SKM-1 treated with dmso at 0.1 percent for 144 hours (cell line): ENCODE results near the gene HGFAC.

ENCODE experiments used
- DNase-seq: peaks from one replicate; lab custom pipeline; 2025; ENCODE audit not compliant: unreplicated experiment; lab: John Stamatoyannopoulos, UW

HGFAC gene

GRCh38 chr4:3460926-3461325 lies 19.2 kb downstream of the HGFAC start:
- no peak for DNase-seq

- no peak for DNase-seq
Measured at GRCh38 chr4:3461515-3462291, 19.9 kb downstream of the HGFAC start.

DNA sequence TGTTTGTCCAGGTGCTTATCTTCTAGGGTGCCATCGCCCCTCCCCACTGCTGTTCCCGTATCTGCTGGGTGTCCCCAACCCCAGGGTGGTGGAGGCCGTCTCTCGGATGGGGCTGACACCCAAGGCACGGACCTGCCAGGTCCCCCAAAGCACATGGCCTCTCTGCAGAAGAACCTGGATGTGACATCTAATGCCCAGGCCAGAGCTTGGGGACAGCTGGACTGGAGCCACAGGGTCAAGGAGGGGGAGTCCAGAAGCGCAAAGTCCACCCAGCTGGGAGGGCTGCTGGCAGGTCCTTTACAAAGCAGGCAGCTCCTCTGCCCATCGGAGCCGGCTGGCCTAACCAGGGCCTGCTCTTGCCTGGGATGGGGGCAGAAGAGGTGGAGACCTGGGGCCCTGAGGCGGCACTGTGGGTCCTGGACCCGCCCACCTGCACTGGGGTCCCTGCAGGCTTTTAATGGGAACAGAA lies 20.6 kb downstream of the HGFAC start:
- no peak for DNase-seq

- no peak for DNase-seq
Measured at GRCh38 chr4:3462790-3463415, 21.1 kb downstream of the HGFAC start, which contains the start of gene DOK7. DOK7 (plus strand) TSS chr4:3463306; CDS start chr4:3463376, 70 bp downstream.

- no peak for DNase-seq
Measured at GRCh38 chr4:3463556-3464348, 22.0 kb downstream of the HGFAC start.

DNA sequence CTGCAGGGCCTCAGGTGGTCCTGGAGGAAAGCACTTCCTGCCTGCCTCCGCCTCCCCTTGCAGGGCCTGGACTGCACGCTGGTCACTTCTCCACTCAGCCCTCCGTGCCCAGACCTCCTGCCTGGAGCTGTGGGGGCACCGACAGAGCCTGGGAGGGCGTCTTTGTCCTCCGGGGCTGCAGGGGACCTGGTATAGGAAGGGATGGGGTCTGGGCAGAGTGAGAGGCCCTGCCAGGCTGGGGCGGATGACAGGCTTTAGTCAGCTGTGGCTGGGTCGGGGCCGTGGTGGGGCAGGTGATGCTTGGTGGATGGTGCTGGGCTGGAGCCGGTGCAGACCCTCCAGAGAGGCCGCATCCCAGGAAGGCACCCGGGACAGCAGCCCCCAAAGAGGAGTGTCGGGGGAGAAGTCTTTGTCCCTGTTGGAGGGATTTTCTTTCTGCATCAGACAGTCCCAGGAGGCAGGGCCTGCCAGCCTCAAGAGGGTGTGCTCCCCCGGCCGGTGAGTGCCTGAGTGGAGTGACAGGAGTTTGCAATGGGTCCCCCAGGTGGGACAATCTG lies 22.7 kb downstream of the HGFAC start:
- DNase-seq = no peak

DNA sequence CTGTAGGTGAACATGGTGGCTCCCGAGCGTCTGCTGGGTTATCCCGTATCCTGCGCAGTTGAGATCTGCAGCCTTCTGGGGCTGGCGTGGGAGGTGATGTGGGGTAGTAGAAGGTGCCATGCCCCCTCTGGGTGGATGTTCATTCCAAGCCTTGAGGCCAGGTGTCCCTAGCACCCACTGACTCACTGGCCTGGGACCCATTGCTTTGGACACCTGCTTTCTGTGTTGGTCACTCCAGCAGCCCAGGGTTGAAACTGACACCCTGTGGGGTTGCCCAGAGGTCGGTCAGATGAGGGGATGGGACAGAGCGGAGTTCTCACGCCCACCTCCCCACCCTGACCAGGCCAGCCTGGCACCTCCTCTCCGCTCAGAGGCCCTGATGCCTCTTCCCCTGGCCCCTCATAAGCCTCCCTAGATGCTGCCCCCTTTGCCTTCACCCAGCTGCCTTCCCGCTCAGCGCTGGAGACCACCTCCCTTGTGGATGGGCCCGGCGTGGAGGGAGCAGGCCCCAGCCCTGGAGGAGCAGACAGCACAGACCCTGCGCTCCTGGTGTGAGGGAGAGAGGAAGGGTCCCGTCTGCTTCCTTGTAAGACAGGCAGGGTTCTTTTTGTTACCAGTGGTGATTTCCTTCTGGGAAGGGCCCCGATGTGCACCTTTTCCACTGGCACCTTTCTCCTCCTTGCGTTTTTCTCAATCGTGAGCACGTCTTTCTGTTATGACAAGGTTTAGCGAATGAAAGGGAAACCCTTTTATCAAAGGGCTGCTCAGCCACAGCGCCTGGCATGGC lies 23.3 kb downstream of the HGFAC start:
- no peak for DNase-seq

DNA sequence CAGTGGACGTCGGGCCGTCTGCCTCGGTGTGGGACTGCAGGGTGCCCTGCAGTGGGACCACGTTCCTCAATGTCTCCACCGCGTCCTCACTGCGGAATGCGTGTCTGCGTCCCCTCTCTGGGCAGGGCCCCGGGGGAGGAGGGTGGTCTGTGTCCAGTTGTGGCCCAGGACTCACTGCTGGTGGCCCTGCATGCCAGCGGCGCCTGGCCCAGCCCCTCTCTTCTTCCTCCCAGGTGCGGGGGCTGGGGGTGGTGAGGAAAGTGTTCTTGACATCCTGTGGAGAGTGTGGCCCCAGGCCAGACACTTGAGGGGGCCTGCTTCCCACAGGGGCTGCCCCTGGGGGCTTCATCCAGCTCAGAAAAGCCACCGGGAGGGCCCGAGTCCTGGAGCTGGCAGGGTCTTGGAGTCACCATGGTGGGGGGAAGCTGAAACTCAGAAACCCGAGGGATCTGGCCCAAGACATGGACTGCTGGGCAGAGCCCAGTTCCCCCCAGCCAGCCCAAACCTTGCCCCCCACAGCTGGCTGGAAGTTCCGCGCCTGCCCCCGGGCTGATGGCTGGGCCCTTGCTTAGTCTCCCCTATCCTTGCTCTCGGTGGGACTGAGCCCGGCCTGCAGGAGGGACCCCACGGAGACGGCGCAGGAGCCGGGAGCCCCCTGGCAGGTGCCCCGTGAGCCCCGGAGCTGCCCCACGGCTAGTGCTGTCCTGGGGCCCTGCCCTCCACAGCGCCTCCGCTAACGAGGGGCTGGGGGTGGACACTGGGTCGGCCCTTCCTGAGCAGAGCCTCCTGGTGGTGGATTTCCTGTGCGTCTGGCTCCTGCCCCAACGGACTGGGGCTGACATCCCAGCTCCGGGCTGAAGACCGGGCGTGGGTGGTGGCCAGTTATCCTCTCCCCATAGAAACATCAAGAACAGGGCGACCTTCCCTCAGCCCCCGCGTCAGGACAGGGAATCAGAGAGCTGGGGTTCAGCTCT lies 24.2 kb downstream of the HGFAC start:
- DNase-seq = no peak

DNA sequence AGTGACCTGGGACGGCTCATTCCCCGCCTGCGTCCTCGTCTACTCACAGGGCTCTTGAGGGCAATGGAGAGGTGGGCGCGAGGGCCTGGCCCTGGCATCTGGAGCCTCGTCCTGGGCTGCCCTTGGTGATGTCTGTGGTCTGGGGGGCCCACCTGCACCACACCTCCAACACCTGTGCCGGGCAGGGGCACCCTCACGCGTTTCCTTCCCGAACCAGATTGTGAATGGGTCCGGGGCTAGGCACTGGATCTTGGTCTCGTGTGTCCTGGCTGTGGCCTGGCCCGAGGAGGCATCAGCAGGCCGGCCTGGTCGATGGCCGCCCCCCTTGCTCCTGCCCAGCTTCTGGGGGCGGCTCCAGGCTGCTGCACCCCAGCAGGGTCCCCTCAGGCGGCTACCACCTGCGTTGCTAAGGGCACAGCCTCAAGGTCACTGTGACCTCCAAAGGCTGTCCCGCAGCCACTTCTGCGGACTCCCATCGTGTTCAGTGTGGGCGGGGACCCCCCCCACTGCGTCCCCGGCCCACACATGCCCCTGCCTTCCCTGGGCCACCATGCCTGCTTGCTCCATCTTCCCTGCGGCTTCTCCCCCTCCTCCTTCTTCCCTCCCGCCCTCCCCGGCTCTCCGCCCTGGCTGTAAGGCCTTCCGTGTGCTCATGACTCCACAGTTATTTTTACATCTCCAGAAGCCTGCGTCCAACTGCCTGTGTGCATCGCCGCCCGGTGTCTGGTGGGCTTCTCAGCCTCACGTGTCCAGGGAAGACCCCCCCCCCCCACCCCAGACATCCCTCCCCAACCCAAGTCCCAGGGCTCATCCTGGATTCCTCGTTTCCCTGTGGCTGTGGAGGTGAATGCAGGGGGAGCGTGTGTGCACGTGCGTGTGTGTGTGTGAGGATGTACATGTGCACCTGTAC lies 25.2 kb downstream of the HGFAC start:
- no peak for DNase-seq

DNA sequence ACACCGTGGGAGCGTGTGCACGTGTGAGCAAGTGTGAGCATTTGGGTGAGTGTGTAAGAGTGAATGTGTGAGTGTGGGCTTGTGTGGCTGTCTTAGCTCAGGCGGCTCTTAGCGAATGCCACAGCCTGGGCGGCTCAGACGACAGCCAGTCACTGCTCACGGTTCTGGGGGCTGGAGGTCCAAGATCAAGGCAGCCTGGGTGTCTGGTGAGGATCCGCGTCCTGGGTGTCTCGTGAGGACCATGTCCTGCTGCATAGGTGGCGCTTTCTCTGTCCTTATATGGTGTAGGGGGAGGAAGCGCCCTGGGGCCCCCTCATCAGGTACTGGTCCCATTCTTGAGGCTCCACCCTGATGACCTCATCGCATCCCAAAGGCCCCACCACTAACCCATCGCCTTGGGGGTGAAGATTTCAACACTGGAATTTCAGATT lies 25.8 kb downstream of the HGFAC start:
- DNase-seq = no peak

DNA sequence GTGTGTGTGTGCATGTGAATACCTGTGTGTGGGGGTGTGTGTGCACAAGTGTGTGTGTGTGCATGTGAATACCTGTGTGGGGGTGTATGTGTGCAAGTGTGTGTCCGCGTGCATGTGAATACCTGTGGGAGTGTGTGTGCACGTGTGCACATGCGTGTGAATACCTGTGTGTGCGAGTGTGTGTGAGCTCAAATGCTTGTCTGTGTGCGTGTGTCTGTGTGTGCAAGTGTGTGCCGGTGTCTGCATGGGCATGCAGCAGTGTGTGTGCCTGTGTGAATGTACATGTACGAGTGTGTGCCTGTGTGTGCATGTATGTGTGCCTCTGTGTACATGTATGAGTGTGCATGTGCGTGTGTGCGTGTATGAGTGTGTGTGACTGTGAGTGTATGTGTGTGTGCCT lies 26.4 kb downstream of the HGFAC start:
- DNase-seq = no peak

DNA sequence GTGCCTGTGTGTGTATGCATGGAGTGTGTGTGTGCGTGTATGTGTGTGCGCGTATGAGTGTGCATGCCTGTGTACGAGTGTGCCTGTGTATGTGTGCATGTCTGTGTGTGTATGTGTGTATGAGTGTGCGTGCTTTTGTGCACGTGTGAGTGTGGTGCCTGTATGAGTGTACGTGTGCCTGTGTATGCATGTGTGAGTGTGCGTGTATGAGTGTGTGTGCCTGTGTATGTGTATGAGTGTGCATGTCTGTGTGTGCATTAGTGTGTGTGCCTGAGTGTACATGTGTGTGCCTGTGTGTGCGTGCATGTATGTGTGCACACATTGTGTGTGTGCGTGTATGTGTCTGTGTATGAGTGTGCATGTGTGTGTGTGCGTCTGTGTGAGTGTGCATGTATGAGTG lies 27.0 kb downstream of the HGFAC start:
- no peak for DNase-seq

DNA sequence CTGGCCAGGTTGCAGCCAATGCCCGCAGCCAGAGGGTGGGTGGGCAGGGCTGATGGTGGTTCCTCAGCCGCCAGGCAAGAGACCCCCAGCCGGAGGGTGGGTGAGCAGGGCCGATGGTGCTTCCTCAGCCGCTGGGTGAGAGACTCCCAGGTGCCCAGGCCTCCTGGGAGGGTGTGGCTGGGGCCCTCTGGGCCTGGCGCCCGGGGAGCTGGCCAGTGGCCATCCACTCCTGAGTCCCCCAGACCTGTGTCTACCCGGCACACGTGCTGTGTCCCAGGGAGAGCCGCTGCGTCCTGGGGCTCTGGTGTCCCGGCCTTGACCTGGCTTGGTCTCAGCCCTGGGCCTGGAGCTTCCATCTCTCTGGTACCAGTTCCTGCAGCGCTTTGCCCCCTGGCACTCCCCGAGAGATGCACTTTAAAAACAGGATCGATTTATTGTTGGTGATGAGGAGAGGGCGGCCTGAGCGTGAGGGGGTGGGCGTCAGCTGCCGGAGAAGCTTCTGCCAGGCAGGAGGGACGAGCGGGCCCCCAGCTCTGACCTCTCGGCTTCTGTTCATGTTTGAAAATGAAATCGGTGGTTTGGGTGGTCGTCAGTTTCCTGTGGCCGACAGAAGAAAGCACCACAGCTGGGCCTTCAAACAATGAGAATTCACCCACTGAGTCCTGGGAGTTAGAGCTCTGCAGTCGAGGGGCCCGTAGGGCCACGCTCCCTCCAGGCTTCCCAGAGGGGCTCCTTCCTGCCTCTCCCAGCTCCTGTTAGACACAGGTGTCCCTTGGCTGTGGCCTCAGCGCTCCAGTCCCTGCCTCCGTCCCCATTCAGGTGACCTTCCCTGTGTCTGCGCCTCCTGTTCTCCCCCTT lies 27.8 kb downstream of the HGFAC start:
- no peak for DNase-seq

DNA sequence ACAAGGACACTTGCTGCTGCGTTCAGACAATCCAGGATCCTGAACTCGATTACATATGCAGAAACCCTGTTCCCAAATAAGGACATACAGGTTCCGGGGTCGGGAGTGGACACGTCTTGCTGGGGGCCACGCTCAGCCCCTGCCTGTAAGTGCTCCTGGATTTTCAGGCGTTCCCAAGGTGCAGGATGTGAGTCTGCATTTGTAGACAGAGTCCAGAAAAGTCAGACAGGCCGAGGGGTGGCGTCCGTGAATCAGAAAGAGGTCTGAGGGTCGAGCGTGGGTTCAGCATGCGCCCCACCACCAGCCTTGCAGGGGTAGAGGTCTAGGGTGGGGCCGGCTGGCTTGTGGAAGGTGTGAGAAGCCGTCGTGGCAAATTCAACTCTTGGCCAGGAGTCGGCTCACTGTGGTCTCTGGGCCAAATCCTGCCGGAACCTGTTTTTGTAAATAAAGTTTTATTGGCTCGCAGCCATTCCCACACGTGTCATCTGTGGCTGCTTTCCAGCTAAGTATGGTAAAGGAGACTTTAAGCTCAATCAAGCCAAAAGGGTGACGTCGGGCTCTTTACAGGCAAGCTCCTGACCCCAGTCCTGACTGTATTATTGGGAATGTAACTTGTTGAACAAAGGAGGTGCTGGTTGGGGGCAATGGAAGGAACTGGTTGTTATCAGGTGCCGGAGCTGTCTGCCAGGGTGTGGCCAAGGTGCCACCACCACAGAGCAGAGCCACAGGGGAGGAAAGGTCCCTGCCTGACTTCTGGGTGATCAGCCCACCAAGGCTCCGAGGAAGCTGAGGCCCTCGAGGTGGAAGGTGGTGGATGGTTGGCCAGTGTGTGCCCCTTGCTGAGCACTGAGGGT lies 28.7 kb downstream of the HGFAC start:
- no peak for DNase-seq

DNA sequence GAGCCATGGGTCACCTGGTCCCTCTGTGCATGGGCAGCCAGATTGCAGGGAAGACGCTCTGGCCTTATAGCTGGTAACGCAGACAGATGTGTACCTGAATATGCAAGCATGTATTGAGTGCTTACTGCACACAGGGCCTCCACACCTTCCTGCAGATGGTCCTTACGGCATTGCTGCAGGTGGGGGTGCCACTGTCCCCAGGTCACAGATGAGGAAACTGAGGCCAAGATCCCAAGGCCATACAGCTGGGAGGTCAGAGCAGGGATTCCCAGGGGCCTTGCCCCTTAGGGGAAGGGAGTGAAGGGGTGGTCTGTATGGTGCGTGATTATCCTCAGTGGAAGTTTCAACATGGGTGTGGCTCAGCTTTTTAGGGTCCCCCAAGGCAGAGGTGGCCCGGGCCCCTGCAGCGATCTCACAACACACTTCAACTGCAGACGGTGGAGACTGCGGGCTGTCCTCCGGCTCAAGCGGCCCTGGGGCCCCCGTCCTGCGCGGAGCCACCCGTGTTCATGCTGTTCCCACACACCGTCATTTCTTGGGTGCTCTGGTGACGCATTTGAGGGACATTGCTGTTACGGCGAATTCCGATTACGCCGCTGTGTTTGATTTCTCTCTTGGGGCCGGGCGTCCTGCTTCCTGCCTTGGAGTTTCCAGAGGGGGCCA lies 29.5 kb downstream of the HGFAC start:
- no peak for DNase-seq

DNA sequence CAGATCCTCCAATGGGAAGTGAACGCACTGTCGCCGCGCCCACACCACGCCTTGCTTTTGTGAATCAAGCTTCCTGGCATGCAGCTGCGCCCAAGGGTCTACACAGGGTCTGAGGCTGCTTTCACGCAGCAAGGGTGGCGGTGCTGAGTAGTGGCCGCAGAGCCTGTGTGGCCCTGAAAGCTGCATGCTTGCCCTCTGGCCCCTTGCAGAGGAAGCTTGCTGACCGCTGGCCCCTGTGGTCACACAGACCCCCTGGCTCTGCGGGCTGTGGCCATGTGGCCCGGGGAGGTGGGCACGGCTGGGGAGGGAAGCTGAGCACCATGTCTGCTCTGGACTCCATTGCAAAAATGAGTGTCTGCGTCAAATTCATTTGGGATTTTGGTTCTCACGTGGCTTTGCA lies 30.1 kb downstream of the HGFAC start:
- DNase-seq = no peak
